ENCODE data around the gene TUBA4A.
A peak's percentile ranks its signal among the peaks of the same experiment; 100 is the strongest.
"Not testable (repeated sequence)": the region's sequence is repeated elsewhere in the genome, so short reads cannot be mapped to it uniquely, and the experiment has no call there.

TUBA4A gene

GRCh38 chr2:219268294-219268693, 14.6 kb upstream of the TUBA4A start:
- H3K4me1 ChIP-seq, result peaks cover 13% of the 10 kb centered on the region
- H3K27me3 ChIP-seq, result no peaks in the 10 kb centered on the region; the same call in 1 of the 2 replicates
- DNase-seq, result no peak
- no peak for TF ChIP-seq CTCF (IDR thresholded peaks at IDR 0.05; ENCODE audit: low read depth, low read length)
- no peak overlapping the region for H3K4me3 ChIP-seq (ENCODE audit: low read depth, low read length)
- no peaks in the 10 kb centered on the region for H3K36me3 ChIP-seq
- H3K9me3 ChIP-seq, result no peaks in the 10 kb centered on the region

GRCh38 chr2:219266886-219267285, 13.2 kb upstream of the TUBA4A start:
- TF ChIP-seq CTCF (IDR thresholded peaks at IDR 0.05; ENCODE audit: low read depth, low read length), result no peak
- Histone ChIP-seq H3K4me3 (ENCODE audit: low read depth, low read length) (no peak overlapping the region), H3K9me3 (no peaks in the 10 kb centered on the region), H3K4me1 (peaks cover 13% of the 10 kb centered on the region), H3K36me3 (no peaks in the 10 kb centered on the region), H3K27me3 (no peaks in the 10 kb centered on the region; the same call in 1 of the 2 replicates)
- no peak for DNase-seq

- no peak for DNase-seq
- H3K36me3 ChIP-seq, result no peaks in the 10 kb centered on the region
Observed at GRCh38 chr2:219266232-219266631, 12.5 kb upstream of the TUBA4A start.

GRCh38 chr2:219261024-219261855, 7.5 kb upstream of the TUBA4A start:
- peaks cover 3% of the 10 kb centered on the region for H3K27me3 ChIP-seq
- no peaks in the 10 kb centered on the region for H3K9me3 ChIP-seq
- no peak overlapping the region for H3K4me3 ChIP-seq (ENCODE audit: low read depth, low read length)
- TF ChIP-seq CTCF (IDR thresholded peaks at IDR 0.05; ENCODE audit: low read depth, low read length), result no peak
- no peaks in the 10 kb centered on the region for H3K36me3 ChIP-seq
- H3K4me1 ChIP-seq, result peaks cover 5% of the 10 kb centered on the region; the same call in 1 of the 2 replicates
- no peak for DNase-seq

More at GRCh38 chr2:219266232-219266631, 12.5 kb upstream of the TUBA4A start:
- no peak for TF ChIP-seq CTCF (IDR thresholded peaks at IDR 0.05; ENCODE audit: low read depth, low read length)
- Histone ChIP-seq H3K4me3 (ENCODE audit: low read depth, low read length) (no peak overlapping the region), H3K9me3 (no peaks in the 10 kb centered on the region), H3K4me1 (peaks cover 13% of the 10 kb centered on the region), H3K27me3 (no peaks in the 10 kb centered on the region; the same call in 1 of the 2 replicates)

GRCh38 chr2:219258942-219259341, 5.2 kb upstream of the TUBA4A start:
- not testable (repeated sequence) for H3K4me3 ChIP-seq (ENCODE audit: low read depth, low read length); H3K36me3 ChIP-seq; H3K4me1 ChIP-seq; DNase-seq; H3K9me3 ChIP-seq
- H3K27me3 ChIP-seq, result peaks cover 26% of the 10 kb centered on the region

- Histone ChIP-seq H3K9me3 (no peaks in the 10 kb centered on the region), H3K4me3 (ENCODE audit: low read depth, low read length) (peak overlapping the region; percentile 60), H3K36me3 (no peaks in the 10 kb centered on the region), H3K4me1 (peaks cover 6% of the 10 kb centered on the region), H3K27me3 (peaks cover 48% of the 10 kb centered on the region)
- DNase-seq, result no peak
- no peak for TF ChIP-seq CTCF (IDR thresholded peaks at IDR 0.05; ENCODE audit: low read depth, low read length)
Observed at GRCh38 chr2:219254590-219255201, 978 bp upstream of the TUBA4A start.

All from BE2C (cell line).